Retinal pigment epithelial cell (primary cell): ENCODE measurements around the gene MAGI2.

Source experiments
- DNase-seq: peaks from one replicate; pipeline ENCODE4 v3.0.0-alpha.2; 2010; ENCODE audit warnings: low read depth
- H3K4me3 ChIP-seq: 2 replicates; pipeline ENCODE4 v1.5.1; 2011; ENCODE audit warnings: mild to moderate bottlenecking, low read length, control low read depth, moderate library complexity
- TF ChIP-seq, protein P1 (sequence below): conservative IDR thresholded peaks from 2 replicates; pipeline ENCODE4 v1.5.1; 2011; ENCODE audit warnings: low read depth, low read length, control low read depth, inconsistent platforms

The MAGI2 gene

DNA sequence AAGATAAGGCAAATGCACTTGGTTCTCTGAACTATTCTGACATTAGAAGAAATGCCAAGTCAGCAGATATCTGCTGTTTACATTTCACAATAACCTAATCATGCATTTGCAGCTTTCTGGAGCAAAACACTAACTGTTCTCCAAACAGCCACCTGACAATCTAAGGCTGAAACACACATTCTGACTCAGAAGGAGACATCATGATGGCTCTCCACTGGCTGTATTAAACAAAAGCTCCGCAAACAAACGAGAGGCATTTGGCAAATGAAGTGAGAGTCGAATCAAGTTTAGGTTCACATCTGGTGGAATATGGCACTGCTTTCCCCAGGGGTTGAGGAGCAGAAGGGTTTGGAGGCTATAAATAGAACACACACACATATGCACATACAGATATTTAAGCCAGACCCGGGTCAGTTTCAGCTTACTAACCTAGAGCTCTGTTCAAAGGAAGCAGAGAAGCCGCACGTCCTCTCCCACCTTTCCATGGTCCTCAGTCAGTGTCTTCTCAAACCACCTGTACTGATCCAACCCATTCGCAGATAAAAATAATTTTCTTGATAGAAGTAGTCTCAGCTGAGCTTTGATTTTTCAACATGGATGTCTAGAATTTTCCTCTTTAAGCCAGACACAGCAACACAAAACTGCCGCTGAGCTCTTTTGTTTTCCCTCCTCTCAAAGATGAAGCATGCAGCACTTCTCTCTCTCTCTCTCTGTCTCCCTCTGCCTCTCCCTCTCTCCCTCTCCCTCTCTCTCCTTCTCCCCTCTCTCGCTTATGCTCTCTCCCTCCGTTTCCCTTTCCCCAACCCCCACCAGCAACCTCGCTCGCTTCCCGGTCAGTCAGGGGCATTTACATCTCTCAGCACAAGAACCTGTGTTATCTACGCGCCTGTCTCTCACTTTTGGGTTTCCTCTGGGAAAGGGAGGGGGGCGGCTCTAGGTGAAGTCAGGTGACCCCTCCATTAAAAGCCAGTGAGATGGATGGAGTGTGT lies 682.8 kb downstream of the MAGI2 start:
- no peak for DNase-seq
- H3K4me3 ChIP-seq = peak overlapping the region; percentile 59
- TF ChIP-seq, protein P1, sequence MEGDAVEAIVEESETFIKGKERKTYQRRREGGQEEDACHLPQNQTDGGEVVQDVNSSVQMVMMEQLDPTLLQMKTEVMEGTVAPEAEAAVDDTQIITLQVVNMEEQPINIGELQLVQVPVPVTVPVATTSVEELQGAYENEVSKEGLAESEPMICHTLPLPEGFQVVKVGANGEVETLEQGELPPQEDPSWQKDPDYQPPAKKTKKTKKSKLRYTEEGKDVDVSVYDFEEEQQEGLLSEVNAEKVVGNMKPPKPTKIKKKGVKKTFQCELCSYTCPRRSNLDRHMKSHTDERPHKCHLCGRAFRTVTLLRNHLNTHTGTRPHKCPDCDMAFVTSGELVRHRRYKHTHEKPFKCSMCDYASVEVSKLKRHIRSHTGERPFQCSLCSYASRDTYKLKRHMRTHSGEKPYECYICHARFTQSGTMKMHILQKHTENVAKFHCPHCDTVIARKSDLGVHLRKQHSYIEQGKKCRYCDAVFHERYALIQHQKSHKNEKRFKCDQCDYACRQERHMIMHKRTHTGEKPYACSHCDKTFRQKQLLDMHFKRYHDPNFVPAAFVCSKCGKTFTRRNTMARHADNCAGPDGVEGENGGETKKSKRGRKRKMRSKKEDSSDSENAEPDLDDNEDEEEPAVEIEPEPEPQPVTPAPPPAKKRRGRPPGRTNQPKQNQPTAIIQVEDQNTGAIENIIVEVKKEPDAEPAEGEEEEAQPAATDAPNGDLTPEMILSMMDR = no peak

GRCh38 chr7:78769481-78770101 lies 683.9 kb downstream of the MAGI2 start:
- no peak for DNase-seq
- TF ChIP-seq, protein P1 = no peak
- H3K4me3 ChIP-seq = peak overlapping the region; percentile 47

DNA sequence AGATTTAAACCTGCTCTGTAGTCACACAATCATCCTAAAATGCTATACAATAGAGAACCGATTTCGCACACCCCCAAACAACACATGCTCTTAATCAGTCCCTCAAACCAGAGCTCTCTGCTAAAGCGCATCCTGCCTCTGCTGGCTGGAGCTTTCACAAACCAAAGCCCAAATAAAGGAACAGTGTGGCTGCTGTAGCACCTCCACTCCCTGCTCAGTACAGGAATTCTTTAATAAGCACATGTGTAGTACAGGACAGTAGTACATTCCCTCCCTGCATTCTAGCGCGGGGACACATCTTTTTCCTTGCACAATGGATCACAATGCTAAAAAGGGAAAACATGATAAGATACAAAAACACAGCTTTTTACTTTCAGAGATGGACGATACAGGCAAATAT lies 684.6 kb downstream of the MAGI2 start:
- TF ChIP-seq, protein P1 = no peak
- H3K4me3 ChIP-seq = peak overlapping the region; percentile 47
- no peak for DNase-seq

DNA sequence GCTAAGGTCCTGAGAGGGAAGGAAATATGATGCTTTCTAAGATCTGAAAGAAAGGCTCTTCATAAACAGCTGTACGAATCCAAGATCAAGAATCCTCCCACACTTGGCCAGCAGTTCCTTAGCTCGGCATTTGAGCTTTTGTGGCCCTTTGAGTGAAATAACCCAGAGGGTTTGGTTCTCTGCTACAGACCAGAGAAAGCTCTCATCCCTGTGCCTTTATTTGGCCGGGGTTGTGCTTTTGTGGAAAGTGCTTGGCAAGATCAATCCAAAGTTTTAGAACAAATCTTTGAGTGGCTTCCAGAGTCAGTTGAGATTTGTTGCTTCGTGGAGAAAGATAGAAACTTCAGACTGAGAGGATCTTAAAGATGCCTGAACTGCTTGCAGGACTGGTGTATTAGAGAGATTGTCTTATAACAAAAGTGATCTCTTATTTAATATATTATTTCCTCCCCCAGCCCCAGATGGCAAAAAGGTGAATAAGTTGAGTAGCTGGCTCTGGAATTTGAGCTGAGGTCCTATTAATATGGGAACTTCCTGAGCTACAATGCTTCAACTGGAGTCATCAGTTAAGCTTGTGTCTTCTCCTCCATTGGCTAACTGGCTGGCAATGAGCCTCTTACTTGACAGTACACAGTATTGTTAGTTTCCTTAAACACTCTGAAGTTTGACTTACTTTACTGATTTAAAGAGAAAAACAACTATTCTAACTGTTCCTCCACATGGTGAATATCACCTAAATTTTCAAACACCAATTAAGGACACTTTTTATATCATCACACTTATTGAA lies 687.3 kb downstream of the MAGI2 start:
- TF ChIP-seq, protein P1 = no peak
- H3K4me3 ChIP-seq = no peak overlapping the region
- DNase-seq = no peak

GRCh38 chr7:78764571-78764970 lies 688.9 kb downstream of the MAGI2 start:
- H3K4me3 ChIP-seq = no peak overlapping the region
- TF ChIP-seq, protein P1 = no peak
- no peak for DNase-seq

DNA sequence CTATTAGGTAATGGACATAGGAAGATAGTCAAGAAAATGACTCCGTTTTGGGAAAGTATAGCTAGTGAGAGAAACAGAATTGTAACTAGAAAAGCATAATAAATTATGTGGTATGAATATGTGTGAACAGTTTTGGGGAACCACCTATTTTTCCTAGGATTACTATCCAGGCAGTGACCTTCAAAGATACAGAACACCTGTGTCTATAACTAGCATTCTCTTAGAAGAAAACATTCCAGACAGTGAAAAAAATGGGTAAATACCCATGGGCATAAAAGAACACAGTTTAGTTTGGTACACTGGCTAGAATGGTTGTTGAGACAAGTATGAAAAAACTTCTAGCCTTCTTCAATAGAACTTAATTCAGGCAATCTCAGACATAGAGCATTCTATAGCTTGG lies 690.8 kb downstream of the MAGI2 start:
- DNase-seq = no peak
- TF ChIP-seq, protein P1 = no peak
- H3K4me3 ChIP-seq = no peak overlapping the region
